ENCODE data around the gene DICER1.

DNA sequence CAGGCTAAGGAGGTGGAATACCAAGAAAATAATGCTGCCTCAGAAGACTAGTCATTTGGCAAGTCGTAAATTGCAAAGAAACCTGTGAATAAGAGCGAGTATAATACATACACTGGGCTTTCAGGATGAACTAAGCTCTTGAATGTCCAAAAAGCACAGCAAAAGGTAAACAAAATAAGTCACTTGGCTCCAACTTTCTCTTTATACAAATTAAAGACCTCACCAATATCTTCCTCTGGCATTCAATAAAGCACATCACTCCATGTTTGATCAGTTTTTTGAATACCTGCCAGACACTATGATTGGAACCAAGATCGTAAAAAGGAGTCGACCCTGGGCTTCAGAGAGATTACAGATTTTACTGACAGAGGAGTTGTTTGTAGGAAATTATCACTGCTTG is 3.5 kb downstream of the DICER1 start:
- TF ChIP-seq, protein P1, sequence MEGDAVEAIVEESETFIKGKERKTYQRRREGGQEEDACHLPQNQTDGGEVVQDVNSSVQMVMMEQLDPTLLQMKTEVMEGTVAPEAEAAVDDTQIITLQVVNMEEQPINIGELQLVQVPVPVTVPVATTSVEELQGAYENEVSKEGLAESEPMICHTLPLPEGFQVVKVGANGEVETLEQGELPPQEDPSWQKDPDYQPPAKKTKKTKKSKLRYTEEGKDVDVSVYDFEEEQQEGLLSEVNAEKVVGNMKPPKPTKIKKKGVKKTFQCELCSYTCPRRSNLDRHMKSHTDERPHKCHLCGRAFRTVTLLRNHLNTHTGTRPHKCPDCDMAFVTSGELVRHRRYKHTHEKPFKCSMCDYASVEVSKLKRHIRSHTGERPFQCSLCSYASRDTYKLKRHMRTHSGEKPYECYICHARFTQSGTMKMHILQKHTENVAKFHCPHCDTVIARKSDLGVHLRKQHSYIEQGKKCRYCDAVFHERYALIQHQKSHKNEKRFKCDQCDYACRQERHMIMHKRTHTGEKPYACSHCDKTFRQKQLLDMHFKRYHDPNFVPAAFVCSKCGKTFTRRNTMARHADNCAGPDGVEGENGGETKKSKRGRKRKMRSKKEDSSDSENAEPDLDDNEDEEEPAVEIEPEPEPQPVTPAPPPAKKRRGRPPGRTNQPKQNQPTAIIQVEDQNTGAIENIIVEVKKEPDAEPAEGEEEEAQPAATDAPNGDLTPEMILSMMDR (IDR thresholded peaks at IDR 0.05; ENCODE audit: insufficient read depth, low read length): no peak
- no peak for TF ChIP-seq SPI1 (IDR thresholded peaks at IDR 0.05; ENCODE audit: borderline replicate concordance, low read depth)
- TF ChIP-seq POLR2AphosphoS5 (IDR thresholded peaks at IDR 0.05; ENCODE audit: low read depth): no peak
- TF ChIP-seq, protein P2, sequence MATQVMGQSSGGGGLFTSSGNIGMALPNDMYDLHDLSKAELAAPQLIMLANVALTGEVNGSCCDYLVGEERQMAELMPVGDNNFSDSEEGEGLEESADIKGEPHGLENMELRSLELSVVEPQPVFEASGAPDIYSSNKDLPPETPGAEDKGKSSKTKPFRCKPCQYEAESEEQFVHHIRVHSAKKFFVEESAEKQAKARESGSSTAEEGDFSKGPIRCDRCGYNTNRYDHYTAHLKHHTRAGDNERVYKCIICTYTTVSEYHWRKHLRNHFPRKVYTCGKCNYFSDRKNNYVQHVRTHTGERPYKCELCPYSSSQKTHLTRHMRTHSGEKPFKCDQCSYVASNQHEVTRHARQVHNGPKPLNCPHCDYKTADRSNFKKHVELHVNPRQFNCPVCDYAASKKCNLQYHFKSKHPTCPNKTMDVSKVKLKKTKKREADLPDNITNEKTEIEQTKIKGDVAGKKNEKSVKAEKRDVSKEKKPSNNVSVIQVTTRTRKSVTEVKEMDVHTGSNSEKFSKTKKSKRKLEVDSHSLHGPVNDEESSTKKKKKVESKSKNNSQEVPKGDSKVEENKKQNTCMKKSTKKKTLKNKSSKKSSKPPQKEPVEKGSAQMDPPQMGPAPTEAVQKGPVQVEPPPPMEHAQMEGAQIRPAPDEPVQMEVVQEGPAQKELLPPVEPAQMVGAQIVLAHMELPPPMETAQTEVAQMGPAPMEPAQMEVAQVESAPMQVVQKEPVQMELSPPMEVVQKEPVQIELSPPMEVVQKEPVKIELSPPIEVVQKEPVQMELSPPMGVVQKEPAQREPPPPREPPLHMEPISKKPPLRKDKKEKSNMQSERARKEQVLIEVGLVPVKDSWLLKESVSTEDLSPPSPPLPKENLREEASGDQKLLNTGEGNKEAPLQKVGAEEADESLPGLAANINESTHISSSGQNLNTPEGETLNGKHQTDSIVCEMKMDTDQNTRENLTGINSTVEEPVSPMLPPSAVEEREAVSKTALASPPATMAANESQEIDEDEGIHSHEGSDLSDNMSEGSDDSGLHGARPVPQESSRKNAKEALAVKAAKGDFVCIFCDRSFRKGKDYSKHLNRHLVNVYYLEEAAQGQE (IDR thresholded peaks at IDR 0.05; ENCODE audit: insufficient replicate concordance, low read depth): no peak
- TF ChIP-seq GABPA (IDR thresholded peaks at IDR 0.05; ENCODE audit: low read depth): no peak
